GM18517 (cell line): Measurements from ENCODE around the gene ARID5A.
A peak's percentile ranks its signal among the peaks of the same experiment; 100 is the strongest.
"Not testable (repeated sequence)": the region's sequence is repeated elsewhere in the genome, so short reads cannot be mapped to it uniquely, and the experiment has no call there.

Source experiments
- ATAC-seq: cut with Tn5 transposase; IDR thresholded peaks from one replicate; pipeline ENCODE4 v1.9.1; 2021; ENCODE audit warnings: mild to moderate bottlenecking, moderate library complexity; ENCODE audit not compliant: unreplicated experiment

ARID5A gene, protein sequence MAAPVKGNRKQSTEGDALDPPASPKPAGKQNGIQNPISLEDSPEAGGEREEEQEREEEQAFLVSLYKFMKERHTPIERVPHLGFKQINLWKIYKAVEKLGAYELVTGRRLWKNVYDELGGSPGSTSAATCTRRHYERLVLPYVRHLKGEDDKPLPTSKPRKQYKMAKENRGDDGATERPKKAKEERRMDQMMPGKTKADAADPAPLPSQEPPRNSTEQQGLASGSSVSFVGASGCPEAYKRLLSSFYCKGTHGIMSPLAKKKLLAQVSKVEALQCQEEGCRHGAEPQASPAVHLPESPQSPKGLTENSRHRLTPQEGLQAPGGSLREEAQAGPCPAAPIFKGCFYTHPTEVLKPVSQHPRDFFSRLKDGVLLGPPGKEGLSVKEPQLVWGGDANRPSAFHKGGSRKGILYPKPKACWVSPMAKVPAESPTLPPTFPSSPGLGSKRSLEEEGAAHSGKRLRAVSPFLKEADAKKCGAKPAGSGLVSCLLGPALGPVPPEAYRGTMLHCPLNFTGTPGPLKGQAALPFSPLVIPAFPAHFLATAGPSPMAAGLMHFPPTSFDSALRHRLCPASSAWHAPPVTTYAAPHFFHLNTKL

GRCh38 chr2:96536445-96537065, at the start of gene ARID5A:
Gene ARID5A (plus strand): TSS chr2:96536752. CDS start chr2:96536827, 75 bp downstream.
- ATAC-seq = peak; percentile 37

DNA sequence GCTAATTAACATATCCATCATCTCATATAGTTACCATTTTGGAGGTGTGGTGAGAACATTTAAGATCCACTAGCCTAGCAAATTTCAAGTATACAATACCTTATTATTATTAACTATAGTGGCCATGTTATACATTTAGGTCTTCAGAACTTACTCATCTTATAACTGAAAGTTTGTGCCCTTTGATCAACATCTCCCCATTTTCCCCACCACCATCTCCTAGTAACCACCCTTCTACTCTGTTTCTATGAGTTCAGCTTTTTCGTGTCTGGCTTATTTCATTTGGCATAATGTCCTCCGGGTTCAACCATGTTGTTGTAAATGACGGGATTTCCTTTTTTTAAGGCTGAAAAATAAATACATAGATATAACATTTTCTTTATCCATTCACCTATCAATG, 47.3 kb upstream of the ARID5A start:
- no peak for ATAC-seq

- no peak for ATAC-seq
These were observed 46.9 kb upstream of the ARID5A start for GRCh38 chr2:96489663-96490062.

DNA sequence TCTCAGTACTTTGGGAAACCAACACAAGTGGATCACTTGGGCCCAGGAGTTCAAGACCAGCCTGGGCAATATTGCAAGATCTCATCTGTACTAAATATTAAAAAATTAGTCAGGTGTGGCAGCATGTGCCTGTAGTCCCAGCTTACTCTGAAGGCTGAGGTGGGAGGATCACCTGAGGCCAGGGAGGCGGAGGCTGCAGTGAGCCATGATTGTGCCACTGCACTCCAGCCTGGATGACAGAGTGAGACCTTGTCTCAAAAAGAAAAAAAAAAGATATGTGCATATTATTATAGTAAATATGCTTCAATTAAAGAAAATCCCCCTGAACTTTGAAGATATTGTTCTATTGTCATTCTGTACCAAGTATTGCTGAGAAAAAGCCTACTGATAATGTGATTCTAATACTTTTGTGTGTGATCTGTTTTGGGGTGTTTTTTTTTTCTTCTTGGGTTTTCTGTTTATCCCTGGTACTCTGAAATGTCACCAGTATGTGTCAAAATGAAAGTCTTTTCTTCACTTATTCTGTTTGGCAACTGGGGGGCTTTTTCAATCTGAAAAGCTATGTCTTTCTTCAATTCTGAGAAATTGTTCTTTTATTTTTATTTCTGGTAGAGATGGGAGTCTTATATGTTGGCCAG, 44.6 kb upstream of the ARID5A start:
- ATAC-seq = no peak

- no peak for ATAC-seq
These were observed 43.5 kb upstream of the ARID5A start for GRCh38 chr2:96493072-96493471.

DNA sequence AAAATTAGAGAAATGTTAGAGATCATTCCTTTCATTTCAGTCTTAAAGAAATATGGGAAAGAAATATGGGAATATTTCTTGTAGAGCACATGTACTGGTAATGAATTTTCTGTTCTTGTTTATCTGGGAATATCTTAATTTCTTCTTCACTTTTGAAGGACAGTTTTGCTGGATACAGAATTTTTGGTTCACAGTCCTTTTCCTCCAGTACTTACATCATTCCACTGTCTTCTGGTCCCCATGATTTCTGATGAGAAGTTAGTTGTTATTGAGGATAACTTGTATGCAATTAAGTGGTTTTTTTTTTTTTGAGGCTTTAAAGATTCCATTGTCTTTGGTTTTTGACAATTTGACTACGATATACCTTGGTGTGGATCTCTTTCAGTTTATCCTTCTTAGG, 42.4 kb upstream of the ARID5A start:
- ATAC-seq = no peak

GRCh38 chr2:96495982-96496629, 40.4 kb upstream of the ARID5A start:
- no peak for ATAC-seq

DNA sequence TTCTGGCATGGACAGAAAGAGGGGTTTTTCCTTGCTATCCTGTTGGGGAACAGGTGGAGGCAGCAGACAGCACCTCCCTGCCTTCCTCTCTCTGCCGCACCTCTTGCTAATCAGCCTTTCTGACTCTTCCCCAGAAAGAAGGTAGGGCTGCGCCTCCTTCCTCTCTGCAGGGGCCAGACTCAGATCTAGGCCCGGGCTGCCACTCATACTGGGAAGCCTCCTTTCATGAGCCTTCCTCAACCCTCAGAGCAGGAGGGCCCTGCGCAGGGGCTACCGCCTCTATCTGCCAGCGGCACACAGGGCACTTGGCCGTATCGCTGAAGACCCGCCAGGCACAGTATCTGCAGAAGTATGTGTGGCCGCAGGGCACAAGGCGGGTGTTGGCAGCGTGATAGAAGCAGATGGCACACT, 38.5 kb upstream of the ARID5A start:
- no peak for ATAC-seq

- ATAC-seq = not testable (repeated sequence)
These were observed 37.9 kb upstream of the ARID5A start for GRCh38 chr2:96498611-96499010.

DNA sequence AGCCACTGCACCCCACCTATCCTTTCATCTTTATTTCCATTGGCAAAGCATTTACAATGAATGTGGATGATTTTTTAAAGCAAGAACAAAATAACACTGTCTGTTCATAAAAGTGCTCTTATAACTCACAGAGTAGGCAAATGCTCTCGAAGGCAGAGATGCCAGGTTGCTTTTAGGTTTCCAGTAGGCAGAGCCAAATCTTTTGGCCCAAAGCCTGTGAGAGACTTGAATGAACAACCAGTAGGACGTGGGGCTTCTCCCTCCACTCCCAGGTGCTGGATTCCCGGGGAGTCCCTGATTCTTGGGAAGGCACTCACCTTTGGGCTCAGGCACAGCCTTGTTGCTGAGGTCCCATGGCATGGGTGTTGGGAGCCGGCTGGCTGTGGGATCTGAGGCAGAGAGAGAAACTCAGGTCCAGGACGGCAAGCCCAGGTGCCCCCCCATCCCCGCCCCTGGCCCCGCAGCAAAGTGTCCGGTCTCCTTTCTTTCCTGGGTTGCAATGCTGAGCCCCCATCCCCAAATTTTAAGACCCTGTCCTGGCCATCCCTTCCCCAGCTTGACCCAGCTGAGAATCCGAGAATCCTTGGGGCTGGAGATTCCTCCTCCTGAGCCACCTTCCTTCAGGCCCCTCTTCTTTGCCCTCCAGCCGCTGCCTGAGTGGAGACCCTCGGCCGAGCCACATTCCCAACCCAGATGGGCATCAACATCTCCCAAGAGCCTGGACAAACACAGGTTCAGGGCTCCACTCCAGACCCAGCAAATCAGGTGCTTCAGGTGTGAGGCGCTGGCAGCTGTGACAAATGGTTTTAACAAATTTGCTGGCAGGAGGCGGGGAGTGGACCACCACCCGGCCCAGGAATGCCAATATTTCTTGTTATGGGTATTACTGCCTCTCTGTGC, 37.2 kb upstream of the ARID5A start:
- no peak for ATAC-seq

- no peak for ATAC-seq
These were observed 36.0 kb upstream of the ARID5A start for GRCh38 chr2:96500385-96501066.

DNA sequence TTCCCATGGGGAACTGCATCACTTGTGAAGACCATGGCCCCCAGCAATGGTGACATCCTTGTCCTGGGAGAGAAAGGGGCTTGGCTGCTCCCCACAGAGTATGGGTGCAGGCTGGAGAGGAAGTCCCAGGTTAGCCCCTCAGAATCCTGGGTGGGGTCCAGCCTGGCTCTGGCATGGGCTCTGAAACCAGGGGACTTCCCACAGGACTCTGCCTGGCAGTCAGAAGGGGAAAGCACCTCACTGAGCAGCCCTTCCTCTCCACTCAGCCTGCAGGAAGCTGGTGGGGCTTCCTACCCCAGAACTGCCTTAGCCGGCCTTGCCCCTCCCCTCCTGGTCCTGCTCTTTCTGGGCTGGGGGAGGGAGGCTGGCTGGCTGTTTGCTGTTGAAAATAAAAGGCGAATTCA, 35.1 kb upstream of the ARID5A start:
- ATAC-seq = no peak

DNA sequence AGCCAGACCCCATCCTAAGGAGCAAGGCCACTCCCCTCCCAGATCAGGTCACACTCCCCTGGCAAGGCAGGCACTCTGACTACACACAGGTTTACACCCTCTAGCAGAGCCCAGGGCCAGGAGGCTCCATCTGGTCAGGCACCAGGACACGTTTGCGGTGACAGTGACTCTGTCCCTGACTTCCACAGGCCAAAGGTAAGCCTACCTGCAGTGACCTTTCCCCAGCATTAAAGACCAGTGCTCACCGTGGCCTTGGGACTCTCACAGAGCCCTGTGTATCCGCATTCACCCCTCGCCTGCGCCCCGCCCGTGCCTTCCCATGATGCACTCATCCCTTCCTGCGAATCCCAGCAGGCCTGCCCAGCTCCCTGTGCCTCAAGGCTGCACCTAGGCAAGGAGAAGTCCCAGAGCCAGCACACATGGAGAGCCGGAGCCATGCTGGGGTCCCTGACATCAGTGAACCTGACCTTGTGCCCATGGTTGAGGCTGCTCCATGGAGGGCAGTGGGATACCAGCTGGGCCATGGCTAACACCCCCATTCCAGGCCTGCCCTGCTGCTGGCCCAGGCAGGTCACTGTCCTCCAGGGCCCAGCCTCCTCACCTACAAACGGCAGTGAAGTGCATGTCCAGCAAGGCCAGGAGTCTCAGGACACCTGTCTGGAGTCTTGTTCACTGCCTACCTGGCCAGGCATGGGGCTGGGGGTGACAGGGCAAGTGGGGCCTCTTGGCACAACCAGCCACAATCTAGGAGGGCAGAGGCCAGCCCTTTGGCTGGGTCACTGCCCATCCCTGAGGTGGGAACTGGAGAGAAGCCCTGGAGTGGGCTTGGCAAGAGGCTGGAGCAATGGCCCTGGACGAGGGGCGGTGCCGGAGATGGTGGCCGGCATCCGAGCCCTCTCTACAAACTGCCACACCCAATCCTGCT, 34.4 kb upstream of the ARID5A start:
- ATAC-seq = no peak

- no peak for ATAC-seq
These were observed 33.5 kb upstream of the ARID5A start for GRCh38 chr2:96502891-96503636.

DNA sequence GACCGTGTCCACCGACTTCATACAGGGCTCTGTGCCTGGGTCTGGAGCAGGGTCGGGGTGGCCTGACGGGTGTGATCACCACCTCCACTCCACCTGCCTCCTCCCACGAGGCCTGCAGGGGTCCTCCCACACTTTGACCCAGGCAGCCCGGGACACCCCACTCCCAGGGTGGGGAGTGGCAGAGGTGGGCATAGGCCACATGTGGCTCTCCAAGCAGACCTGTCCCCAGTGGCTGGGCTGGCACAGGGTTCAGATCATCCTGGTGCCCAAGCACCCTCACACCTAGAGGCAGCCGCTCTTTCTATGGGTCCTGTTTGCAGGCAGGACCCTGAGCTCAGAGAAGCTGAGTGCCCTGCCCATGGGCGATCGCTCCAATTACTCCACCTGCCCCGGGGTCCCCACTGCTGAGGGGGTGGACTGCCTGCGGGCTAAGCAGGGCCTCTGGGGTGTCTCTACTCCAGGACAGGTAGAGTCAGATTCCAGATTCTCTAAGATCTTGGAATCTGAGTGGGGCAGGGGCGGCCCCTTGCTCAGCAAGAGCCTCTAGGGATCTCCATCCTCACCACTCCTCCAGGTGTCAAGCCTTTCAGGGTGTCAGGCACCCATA, 32.8 kb upstream of the ARID5A start:
- no peak for ATAC-seq

- ATAC-seq = no peak
These were observed 31.2 kb upstream of the ARID5A start, which contains the start of gene NEURL3 for GRCh38 chr2:96505231-96505889. Gene NEURL3 (minus strand): TSS chr2:96505357. CDS start chr2:96505286, 71 bp downstream.
